GM12891 (cell line): ENCODE data around the gene DNAJB7.

Source experiments
- PAX5 ChIP-seq: IDR thresholded peaks from 2 replicates; pipeline ENCODE4 v1.6.1; 2011; ENCODE audit warnings: low read length, moderate library complexity, mild to moderate bottlenecking; ENCODE audit not compliant: insufficient read depth, severe bottlenecking
- POLR2A ChIP-seq: IDR thresholded peaks from 2 replicates; pipeline ENCODE4 v1.6.1; 2011; ENCODE audit warnings: low read depth, low read length, control low read depth
- TAF1 ChIP-seq: IDR thresholded peaks from 2 replicates; pipeline ENCODE4 v1.6.1; 2011; ENCODE audit warnings: low read depth, low read length, control low read depth

DNA sequence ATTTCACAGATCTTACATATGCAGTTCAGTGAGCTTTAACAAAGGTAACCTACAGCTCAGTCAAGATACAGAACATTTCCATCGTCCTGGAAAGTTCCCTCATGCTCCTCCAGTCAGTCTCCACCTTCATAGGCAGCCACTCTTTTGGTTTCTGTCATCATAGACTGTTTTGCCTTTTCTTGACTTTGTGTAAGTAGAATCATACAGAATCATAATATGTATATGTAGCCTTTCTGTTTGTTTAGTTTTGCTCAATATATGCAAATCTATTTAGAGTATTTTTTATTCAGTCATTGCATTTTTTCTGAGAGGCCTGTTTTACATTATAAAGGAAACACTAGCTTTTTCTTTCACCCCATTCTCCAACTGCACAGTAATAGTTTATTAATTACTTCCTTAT is 15.0 kb upstream of the DNAJB7 start:
- TF ChIP-seq POLR2A, result no peak
- TF ChIP-seq TAF1, result no peak
- no peak for TF ChIP-seq PAX5
